Endothelial cell (in vitro differentiated cells): ENCODE data around the gene LCN2. TPM values are rescaled to one million over a fixed set of nuclear protein-coding genes. Genes with fewer than 3 reads are reported as not detected.

Experiments used
- DNase-seq: peaks from one replicate; pipeline ENCODE4 v3.0.0; 2021; ENCODE audit warnings: low spot score
- H3K27ac Mint-ChIP-seq: one replicate; pipeline ENCODE4 v1.8.0; 2021; ENCODE audit warnings: mixed read lengths, inconsistent platforms; ENCODE audit not compliant: unreplicated experiment
- H3K27me3 Mint-ChIP-seq: one replicate; pipeline ENCODE4 v1.8.0; 2021; ENCODE audit warnings: mild to moderate bottlenecking, moderate library complexity, mixed read lengths, inconsistent platforms; ENCODE audit not compliant: unreplicated experiment
- H3K36me3 Mint-ChIP-seq: one replicate; pipeline ENCODE4 v1.8.0; 2021; ENCODE audit warnings: mild to moderate bottlenecking, low read depth, mixed read lengths, inconsistent platforms; ENCODE audit not compliant: unreplicated experiment
- H3K4me1 Mint-ChIP-seq: one replicate; pipeline ENCODE4 v1.8.0; 2021; ENCODE audit warnings: mild to moderate bottlenecking, mixed read lengths, inconsistent platforms; ENCODE audit not compliant: unreplicated experiment
- H3K4me3 Mint-ChIP-seq: one replicate; pipeline ENCODE4 v1.8.0; 2021; ENCODE audit warnings: mild to moderate bottlenecking, mixed read lengths, inconsistent platforms; ENCODE audit not compliant: unreplicated experiment
- H3K9me3 Mint-ChIP-seq: one replicate; pipeline ENCODE4 v1.8.0; 2021; ENCODE audit warnings: mixed read lengths, inconsistent platforms; ENCODE audit not compliant: unreplicated experiment
- CTCF ChIP-seq: fragments of 200-600 bp; sonication (generic); IDR thresholded peaks from one replicate; pipeline ENCODE4 v1.5.0; 2021; ENCODE audit warnings: antibody characterized with exemption; ENCODE audit not compliant: unreplicated experiment
- total RNA-seq: library from RNA; stranded (reverse); fragmentation: NEBNext Ultra II Directional; extraction: Animal tissue kit (Norgen Biotek cat#: 25700); gene quantifications from one replicate; pipeline ENCODE4 v1.2.1, GENCODE V29; 2021; ENCODE audit not compliant: unreplicated experiment

LCN2 gene
- total RNA-seq, 1 donor from 2014 or later = not detected

DNA sequence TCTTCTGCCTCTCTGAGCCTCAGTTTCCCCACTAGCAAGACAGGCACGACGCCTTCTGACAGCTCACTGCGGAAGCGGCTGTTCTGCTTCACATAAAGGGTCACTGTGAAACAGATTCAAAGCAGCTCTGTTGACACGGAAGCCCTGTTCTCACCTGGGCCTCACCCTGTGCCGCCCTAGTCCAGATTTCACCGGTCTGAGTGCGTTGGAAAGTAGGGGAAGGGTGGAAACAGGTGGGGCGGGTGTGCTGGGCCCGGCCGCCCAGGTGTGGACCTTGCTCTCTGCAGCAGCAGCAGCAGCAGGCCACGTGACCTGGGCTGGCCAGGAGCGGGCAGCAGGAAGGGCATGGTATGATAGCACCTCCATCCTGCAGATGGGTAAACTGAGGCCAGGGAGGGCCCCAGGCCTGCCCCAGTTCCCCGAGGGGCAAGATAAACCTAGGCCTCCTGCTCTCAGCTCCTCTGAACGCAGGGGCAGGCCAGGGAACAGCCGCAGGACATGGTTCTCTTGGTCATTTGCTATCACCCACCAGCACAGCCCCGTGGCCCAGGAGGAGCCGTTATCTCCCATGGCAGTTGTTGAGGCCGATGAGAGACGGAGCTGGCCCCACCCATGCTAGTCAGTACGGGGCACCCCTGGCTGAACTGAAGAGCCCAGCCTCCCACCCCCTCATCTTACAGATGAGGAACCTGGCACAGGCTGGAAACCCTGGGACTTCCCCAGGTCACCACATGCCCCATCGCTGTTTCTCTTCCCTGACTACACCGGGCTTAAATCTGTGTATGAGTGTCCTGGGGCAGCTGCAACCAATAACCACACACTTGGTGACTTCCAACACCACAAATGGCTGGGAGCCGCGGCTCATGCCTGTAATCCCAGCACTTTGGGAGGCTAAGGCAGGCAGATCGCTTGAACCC is 33.8 kb upstream of the LCN2 start:
- Mint-ChIP-seq H3K27me3 (peaks cover 3% of the 10 kb centered on the region), H3K36me3 (peaks cover 4% of the 10 kb centered on the region), H3K4me1 (peaks cover 2% of the 10 kb centered on the region), H3K4me3 (no peak overlapping the region), H3K9me3 (no peaks in the 10 kb centered on the region), H3K27ac (no peak overlapping the region)
- no peak for DNase-seq
- no peak for TF ChIP-seq CTCF

- no peak overlapping the region for H3K4me3 Mint-ChIP-seq
- H3K9me3 Mint-ChIP-seq = no peaks in the 10 kb centered on the region
- peaks cover 2% of the 10 kb centered on the region for H3K4me1 Mint-ChIP-seq
- H3K36me3 Mint-ChIP-seq = peaks cover 4% of the 10 kb centered on the region
- H3K27me3 Mint-ChIP-seq = peaks cover 3% of the 10 kb centered on the region
- TF ChIP-seq CTCF = no peak
- no peak for DNase-seq
- H3K27ac Mint-ChIP-seq = no peak overlapping the region
Observed at GRCh38 chr9:128116104-128117083, 32.9 kb upstream of the LCN2 start.

DNA sequence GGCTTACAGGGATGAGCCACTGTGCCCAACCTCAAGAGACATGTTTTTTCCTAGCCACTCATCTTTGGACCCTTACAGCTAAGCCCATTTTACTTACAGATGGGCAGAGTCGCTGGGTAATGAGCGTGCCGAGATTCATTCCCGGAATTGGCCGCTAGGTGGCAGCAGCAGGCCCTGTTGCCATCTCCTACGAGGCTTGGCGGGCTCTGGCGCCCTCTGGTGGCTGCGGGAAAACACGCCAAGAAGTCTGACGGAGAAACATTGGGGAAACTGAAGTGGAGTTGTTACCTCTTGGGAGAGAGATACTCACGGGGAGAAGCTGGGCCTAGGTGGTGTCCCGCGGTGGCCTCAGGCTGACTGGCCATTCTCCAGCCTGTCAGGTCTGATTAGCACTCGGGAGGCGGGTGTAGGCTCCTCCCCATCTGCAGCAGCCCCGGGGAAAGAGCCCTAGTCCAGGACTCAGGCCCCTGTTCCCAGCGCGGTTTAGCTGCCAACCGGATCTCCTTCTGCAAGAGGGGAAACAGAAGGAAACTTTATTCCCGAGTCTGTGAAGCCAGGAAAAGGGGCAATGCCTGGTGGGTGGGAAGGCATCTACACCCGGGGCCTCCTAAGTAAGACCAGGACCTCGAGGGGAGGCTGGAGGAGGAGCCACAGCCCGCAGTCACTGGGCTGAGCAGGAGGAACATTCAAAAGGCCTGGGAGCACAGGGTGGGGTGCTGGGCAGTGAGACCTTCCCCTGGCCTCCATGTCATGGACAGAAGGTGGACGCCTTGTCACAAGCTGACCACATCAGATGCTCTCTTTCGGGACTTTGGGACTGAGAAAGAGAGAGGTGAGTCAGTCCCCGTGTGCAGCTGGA is 31.4 kb upstream of the LCN2 start:
- DNase-seq = peak; percentile 100
- no peak overlapping the region for H3K27ac Mint-ChIP-seq
- H3K36me3 Mint-ChIP-seq = peaks cover 4% of the 10 kb centered on the region
- peak; percentile 100 for TF ChIP-seq CTCF
- peaks cover 2% of the 10 kb centered on the region for H3K4me1 Mint-ChIP-seq
- H3K9me3 Mint-ChIP-seq = no peaks in the 10 kb centered on the region
- no peak overlapping the region for H3K4me3 Mint-ChIP-seq
- H3K27me3 Mint-ChIP-seq = peaks cover 3% of the 10 kb centered on the region

GRCh38 chr9:128118472-128118857 is 30.8 kb upstream of the LCN2 start:
- H3K4me3 Mint-ChIP-seq = no peak overlapping the region
- no peak overlapping the region for H3K27ac Mint-ChIP-seq
- H3K4me1 Mint-ChIP-seq = peaks cover 2% of the 10 kb centered on the region
- peaks cover 3% of the 10 kb centered on the region for H3K27me3 Mint-ChIP-seq
- no peaks in the 10 kb centered on the region for H3K9me3 Mint-ChIP-seq
- no peak for DNase-seq
- peaks cover 1% of the 10 kb centered on the region for H3K36me3 Mint-ChIP-seq
- no peak for TF ChIP-seq CTCF
